ENCODE results near the gene JAGN1.

DNA sequence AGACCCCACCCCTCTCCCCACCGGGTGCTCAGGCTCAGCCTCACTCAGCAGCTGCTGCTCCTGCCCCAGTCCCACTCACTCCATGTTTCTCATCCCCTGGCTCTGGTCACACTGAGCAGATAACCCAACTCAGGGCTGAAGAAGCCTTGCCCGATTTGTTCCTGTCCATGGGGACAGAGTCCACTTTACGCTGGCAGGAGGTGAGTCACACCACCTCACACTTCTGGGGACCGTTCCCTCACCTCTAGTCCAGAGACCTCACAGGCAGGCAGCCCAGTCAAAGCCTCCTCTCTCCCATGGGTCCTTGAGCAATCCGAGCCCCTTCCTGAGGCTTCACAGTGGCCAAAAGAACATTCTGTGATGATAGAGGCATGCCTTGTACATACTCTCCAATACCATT is 11.7 kb upstream of the JAGN1 start:
- TF ChIP-seq, protein P1, sequence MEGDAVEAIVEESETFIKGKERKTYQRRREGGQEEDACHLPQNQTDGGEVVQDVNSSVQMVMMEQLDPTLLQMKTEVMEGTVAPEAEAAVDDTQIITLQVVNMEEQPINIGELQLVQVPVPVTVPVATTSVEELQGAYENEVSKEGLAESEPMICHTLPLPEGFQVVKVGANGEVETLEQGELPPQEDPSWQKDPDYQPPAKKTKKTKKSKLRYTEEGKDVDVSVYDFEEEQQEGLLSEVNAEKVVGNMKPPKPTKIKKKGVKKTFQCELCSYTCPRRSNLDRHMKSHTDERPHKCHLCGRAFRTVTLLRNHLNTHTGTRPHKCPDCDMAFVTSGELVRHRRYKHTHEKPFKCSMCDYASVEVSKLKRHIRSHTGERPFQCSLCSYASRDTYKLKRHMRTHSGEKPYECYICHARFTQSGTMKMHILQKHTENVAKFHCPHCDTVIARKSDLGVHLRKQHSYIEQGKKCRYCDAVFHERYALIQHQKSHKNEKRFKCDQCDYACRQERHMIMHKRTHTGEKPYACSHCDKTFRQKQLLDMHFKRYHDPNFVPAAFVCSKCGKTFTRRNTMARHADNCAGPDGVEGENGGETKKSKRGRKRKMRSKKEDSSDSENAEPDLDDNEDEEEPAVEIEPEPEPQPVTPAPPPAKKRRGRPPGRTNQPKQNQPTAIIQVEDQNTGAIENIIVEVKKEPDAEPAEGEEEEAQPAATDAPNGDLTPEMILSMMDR (IDR thresholded peaks at IDR 0.05), result no peak
- TF ChIP-seq POLR2A (IDR thresholded peaks at IDR 0.05) (no peak), POLR2AphosphoS5 (IDR thresholded peaks at IDR 0.05) (no peak), EP300 (IDR thresholded peaks at IDR 0.05) (no peak)
